Measurements from ENCODE around the gene TRIM52.

TRIM52 gene

GRCh38 chr5:181231432-181231831 is 29.5 kb downstream of the TRIM52 start:
- peaks cover 73% of the 10 kb centered on the region for H3K36me3 ChIP-seq (ENCODE audit: control insufficient read depth, insufficient read depth, low read length)
- no peak overlapping the region for H3K27ac ChIP-seq (ENCODE audit: low read depth, low read length)
- no peaks in the 10 kb centered on the region for H3K4me1 ChIP-seq (ENCODE audit: control insufficient read depth, insufficient read depth, low read length)

GRCh38 chr5:181230551-181230950 is 30.4 kb downstream of the TRIM52 start:
- Histone ChIP-seq H3K27me3 (ENCODE audit: control insufficient read depth, insufficient read depth, low read length) (no peaks in the 10 kb centered on the region), H3K4me3 (ENCODE audit: low read depth, low read length) (no peak overlapping the region), H3K36me3 (ENCODE audit: control insufficient read depth, insufficient read depth, low read length) (peaks cover 72% of the 10 kb centered on the region), H3K9ac (ENCODE audit: low read depth, low read length) (no peak overlapping the region), H3K9me3 (ENCODE audit: control insufficient read depth, insufficient read depth, low read length) (no peaks in the 10 kb centered on the region), H3K4me1 (ENCODE audit: control insufficient read depth, insufficient read depth, low read length) (no peaks in the 10 kb centered on the region), H3K27ac (ENCODE audit: low read depth, low read length) (no peak overlapping the region)

More at GRCh38 chr5:181231432-181231831, 29.5 kb downstream of the TRIM52 start:
- no peak overlapping the region for H3K4me3 ChIP-seq (ENCODE audit: low read depth, low read length)
- no peaks in the 10 kb centered on the region for H3K27me3 ChIP-seq (ENCODE audit: control insufficient read depth, insufficient read depth, low read length)
- no peak overlapping the region for H3K9ac ChIP-seq (ENCODE audit: low read depth, low read length)
- H3K9me3 ChIP-seq (ENCODE audit: control insufficient read depth, insufficient read depth, low read length) = no peaks in the 10 kb centered on the region

- Histone ChIP-seq H3K27me3 (ENCODE audit: control insufficient read depth, insufficient read depth, low read length) (no peaks in the 10 kb centered on the region), H3K9ac (ENCODE audit: low read depth, low read length) (no peak overlapping the region)
Observed at GRCh38 chr5:181229996-181230395, 30.9 kb downstream of the TRIM52 start.

GRCh38 chr5:181224390-181225229 is 36.3 kb downstream of the TRIM52 start:
- H3K4me1 ChIP-seq (ENCODE audit: control insufficient read depth, insufficient read depth, low read length) = no peaks in the 10 kb centered on the region
- H3K27ac ChIP-seq (ENCODE audit: low read depth, low read length) = no peak overlapping the region
- H3K4me3 ChIP-seq (ENCODE audit: low read depth, low read length) = peak overlapping the region; percentile 90
- H3K9me3 ChIP-seq (ENCODE audit: control insufficient read depth, insufficient read depth, low read length) = no peaks in the 10 kb centered on the region
- H3K27me3 ChIP-seq (ENCODE audit: control insufficient read depth, insufficient read depth, low read length) = no peaks in the 10 kb centered on the region
- no peak overlapping the region for H3K9ac ChIP-seq (ENCODE audit: low read depth, low read length)
- peaks cover 37% of the 10 kb centered on the region for H3K36me3 ChIP-seq (ENCODE audit: control insufficient read depth, insufficient read depth, low read length)

More at GRCh38 chr5:181229996-181230395, 30.9 kb downstream of the TRIM52 start:
- Histone ChIP-seq H3K36me3 (ENCODE audit: control insufficient read depth, insufficient read depth, low read length) (peaks cover 75% of the 10 kb centered on the region), H3K27ac (ENCODE audit: low read depth, low read length) (no peak overlapping the region), H3K4me3 (ENCODE audit: low read depth, low read length) (no peak overlapping the region), H3K4me1 (ENCODE audit: control insufficient read depth, insufficient read depth, low read length) (no peaks in the 10 kb centered on the region), H3K9me3 (ENCODE audit: control insufficient read depth, insufficient read depth, low read length) (no peaks in the 10 kb centered on the region)

GRCh38 chr5:181223729-181224389 is 37.1 kb downstream of the TRIM52 start:
- Histone ChIP-seq H3K4me1 (ENCODE audit: control insufficient read depth, insufficient read depth, low read length) (no peaks in the 10 kb centered on the region), H3K4me3 (ENCODE audit: low read depth, low read length) (peak overlapping the region; percentile 90), H3K9me3 (ENCODE audit: control insufficient read depth, insufficient read depth, low read length) (no peaks in the 10 kb centered on the region), H3K27me3 (ENCODE audit: control insufficient read depth, insufficient read depth, low read length) (no peaks in the 10 kb centered on the region), H3K9ac (ENCODE audit: low read depth, low read length) (peak overlapping the region; percentile 14; the same call in 1 of the 2 replicates), H3K27ac (ENCODE audit: low read depth, low read length) (peak overlapping the region; percentile 92), H3K36me3 (ENCODE audit: control insufficient read depth, insufficient read depth, low read length) (peaks cover 30% of the 10 kb centered on the region)

- Histone ChIP-seq H3K36me3 (ENCODE audit: control insufficient read depth, insufficient read depth, low read length) (peaks cover 27% of the 10 kb centered on the region), H3K4me3 (ENCODE audit: low read depth, low read length) (peak within 1 kb of the TSS; percentile 90), H3K9me3 (ENCODE audit: control insufficient read depth, insufficient read depth, low read length) (no peaks in the 10 kb centered on the region), H3K4me1 (ENCODE audit: control insufficient read depth, insufficient read depth, low read length) (no peaks in the 10 kb centered on the region), H3K27me3 (ENCODE audit: control insufficient read depth, insufficient read depth, low read length) (no peaks in the 10 kb centered on the region), H3K9ac (ENCODE audit: low read depth, low read length) (peak within 1 kb of the TSS; percentile 74), H3K27ac (ENCODE audit: low read depth, low read length) (peak within 1 kb of the TSS; percentile 92)
Observed at GRCh38 chr5:181223058-181223728, 37.8 kb downstream of the TRIM52 start, which contains the start of gene TRIM41. TRIM41 (plus strand) TSS chr5:181223281; CDS start chr5:181224000, 719 bp downstream.

GRCh38 chr5:181222630-181223057 is 38.3 kb downstream of the TRIM52 start:
- H3K36me3 ChIP-seq (ENCODE audit: control insufficient read depth, insufficient read depth, low read length) = peaks cover 25% of the 10 kb centered on the region
- H3K27ac ChIP-seq (ENCODE audit: low read depth, low read length) = peak overlapping the region; percentile 92
- no peaks in the 10 kb centered on the region for H3K9me3 ChIP-seq (ENCODE audit: control insufficient read depth, insufficient read depth, low read length)
- H3K27me3 ChIP-seq (ENCODE audit: control insufficient read depth, insufficient read depth, low read length) = no peaks in the 10 kb centered on the region
- H3K4me3 ChIP-seq (ENCODE audit: low read depth, low read length) = peak overlapping the region; percentile 90
- H3K9ac ChIP-seq (ENCODE audit: low read depth, low read length) = peak overlapping the region; percentile 34
- no peaks in the 10 kb centered on the region for H3K4me1 ChIP-seq (ENCODE audit: control insufficient read depth, insufficient read depth, low read length)

- Histone ChIP-seq H3K9me3 (ENCODE audit: control insufficient read depth, insufficient read depth, low read length) (no peaks in the 10 kb centered on the region), H3K36me3 (ENCODE audit: control insufficient read depth, insufficient read depth, low read length) (peaks cover 20% of the 10 kb centered on the region), H3K9ac (ENCODE audit: low read depth, low read length) (peak overlapping the region; percentile 51; the same call in 1 of the 2 replicates), H3K4me1 (ENCODE audit: control insufficient read depth, insufficient read depth, low read length) (no peaks in the 10 kb centered on the region), H3K27me3 (ENCODE audit: control insufficient read depth, insufficient read depth, low read length) (0 out of 2 replicates have a peak, but pooled peaks cover 4% of the 10 kb centered on the region), H3K27ac (ENCODE audit: low read depth, low read length) (peak overlapping the region; percentile 92), H3K4me3 (ENCODE audit: low read depth, low read length) (peak overlapping the region; percentile 90)
Observed at GRCh38 chr5:181221792-181222629, 38.9 kb downstream of the TRIM52 start.

- Histone ChIP-seq H3K27ac (ENCODE audit: low read depth, low read length) (no peak overlapping the region), H3K36me3 (ENCODE audit: control insufficient read depth, insufficient read depth, low read length) (peaks cover 15% of the 10 kb centered on the region), H3K4me3 (ENCODE audit: low read depth, low read length) (peak overlapping the region; percentile 45), H3K4me1 (ENCODE audit: control insufficient read depth, insufficient read depth, low read length) (no peaks in the 10 kb centered on the region), H3K9me3 (ENCODE audit: control insufficient read depth, insufficient read depth, low read length) (no peaks in the 10 kb centered on the region), H3K27me3 (ENCODE audit: control insufficient read depth, insufficient read depth, low read length) (peaks cover 9% of the 10 kb centered on the region), H3K9ac (ENCODE audit: low read depth, low read length) (no peak overlapping the region)
Observed at GRCh38 chr5:181221105-181221791, 39.7 kb downstream of the TRIM52 start.

- H3K36me3 ChIP-seq (ENCODE audit: control insufficient read depth, insufficient read depth, low read length) = peaks cover 5% of the 10 kb centered on the region
- H3K27ac ChIP-seq (ENCODE audit: low read depth, low read length) = no peak overlapping the region
- H3K4me1 ChIP-seq (ENCODE audit: control insufficient read depth, insufficient read depth, low read length) = no peaks in the 10 kb centered on the region
- peaks cover 13% of the 10 kb centered on the region for H3K27me3 ChIP-seq (ENCODE audit: control insufficient read depth, insufficient read depth, low read length)
- H3K9ac ChIP-seq (ENCODE audit: low read depth, low read length) = no peak overlapping the region
- no peak overlapping the region for H3K4me3 ChIP-seq (ENCODE audit: low read depth, low read length)
- no peaks in the 10 kb centered on the region for H3K9me3 ChIP-seq (ENCODE audit: control insufficient read depth, insufficient read depth, low read length)
Observed at GRCh38 chr5:181220178-181220515, 40.8 kb downstream of the TRIM52 start.

All from HUES48 (cell line).